Measurements from ENCODE around the gene PRKN. TPM values are rescaled to one million over a fixed set of nuclear protein-coding genes. Genes with fewer than 3 reads are reported as not detected.
"Not testable (repeated sequence)": the region's sequence is repeated elsewhere in the genome, so short reads cannot be mapped to it uniquely, and the experiment has no call there.

PRKN gene
- polyA plus RNA-seq, 1 experiment = 0.71 TPM

DNA sequence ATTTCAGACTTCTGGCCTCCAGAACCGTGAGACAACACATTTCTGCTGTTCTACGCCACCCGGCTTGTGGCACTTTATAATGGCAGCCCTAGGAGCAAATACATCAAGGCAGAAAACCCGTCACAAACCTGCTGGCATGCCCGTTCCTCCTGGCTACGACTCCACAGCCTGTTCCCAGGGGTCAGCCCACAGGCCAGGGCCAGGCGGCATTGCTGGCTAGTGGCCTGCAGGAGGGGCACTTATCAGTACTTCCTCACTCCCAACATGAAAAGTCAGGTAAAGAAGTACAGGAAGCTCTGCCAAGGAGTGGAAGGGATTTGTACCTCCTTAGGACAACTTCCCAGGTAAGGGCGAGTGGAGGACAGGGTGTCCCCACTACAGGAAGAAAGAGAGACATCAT is 1230.6 kb downstream of the PRKN start:
- ChIA-PET CTCF (interaction anchor here (1.3 to 3.9 kb wide), 4 partner anchors 52 to 103 kb away, joined by 3 to 28 read pairs (median 8); no protein-coding TSS in a partner anchor), POLR2A (no interaction called here)
- H3K4me3 ChIP-seq (ENCODE audit: low read depth, low read length) = no peak overlapping the region
- no peak for DNase-seq (ENCODE audit: low read depth)
- TF ChIP-seq, protein P1, sequence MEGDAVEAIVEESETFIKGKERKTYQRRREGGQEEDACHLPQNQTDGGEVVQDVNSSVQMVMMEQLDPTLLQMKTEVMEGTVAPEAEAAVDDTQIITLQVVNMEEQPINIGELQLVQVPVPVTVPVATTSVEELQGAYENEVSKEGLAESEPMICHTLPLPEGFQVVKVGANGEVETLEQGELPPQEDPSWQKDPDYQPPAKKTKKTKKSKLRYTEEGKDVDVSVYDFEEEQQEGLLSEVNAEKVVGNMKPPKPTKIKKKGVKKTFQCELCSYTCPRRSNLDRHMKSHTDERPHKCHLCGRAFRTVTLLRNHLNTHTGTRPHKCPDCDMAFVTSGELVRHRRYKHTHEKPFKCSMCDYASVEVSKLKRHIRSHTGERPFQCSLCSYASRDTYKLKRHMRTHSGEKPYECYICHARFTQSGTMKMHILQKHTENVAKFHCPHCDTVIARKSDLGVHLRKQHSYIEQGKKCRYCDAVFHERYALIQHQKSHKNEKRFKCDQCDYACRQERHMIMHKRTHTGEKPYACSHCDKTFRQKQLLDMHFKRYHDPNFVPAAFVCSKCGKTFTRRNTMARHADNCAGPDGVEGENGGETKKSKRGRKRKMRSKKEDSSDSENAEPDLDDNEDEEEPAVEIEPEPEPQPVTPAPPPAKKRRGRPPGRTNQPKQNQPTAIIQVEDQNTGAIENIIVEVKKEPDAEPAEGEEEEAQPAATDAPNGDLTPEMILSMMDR (IDR thresholded peaks at IDR 0.05; ENCODE audit: insufficient read depth, low read depth, low read length) = no peak
- H3K27me3 ChIP-seq (ENCODE audit: control insufficient read depth, insufficient read depth, low read length) = no peaks in the 10 kb centered on the region; the same call in 1 of the 2 replicates
- no peaks in the 10 kb centered on the region for H3K36me3 ChIP-seq (ENCODE audit: control insufficient read depth, insufficient read depth, low read length)

DNA sequence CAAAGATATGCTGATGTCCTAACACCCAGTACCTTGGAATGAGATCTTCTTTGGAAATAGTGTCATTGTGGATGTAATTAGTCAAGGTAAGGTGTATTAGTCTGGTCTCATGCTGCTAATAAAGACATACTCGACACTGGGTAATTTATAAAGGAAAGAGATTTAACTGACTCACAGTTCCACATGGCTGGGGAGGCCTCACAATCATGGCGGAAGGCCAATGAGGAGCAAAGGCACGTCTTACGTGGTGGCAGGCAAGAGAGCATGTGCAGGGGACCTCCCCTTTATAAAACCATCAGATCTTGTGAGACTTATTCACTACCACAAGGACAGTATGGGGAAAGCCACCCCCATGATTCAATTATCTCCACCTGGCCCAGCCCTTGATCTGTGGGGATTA is 1231.3 kb downstream of the PRKN start:
- DNase-seq (ENCODE audit: low read depth); H3K27me3 ChIP-seq (ENCODE audit: control insufficient read depth, insufficient read depth, low read length); H3K36me3 ChIP-seq (ENCODE audit: control insufficient read depth, insufficient read depth, low read length); H3K4me3 ChIP-seq (ENCODE audit: low read depth, low read length); POLR2A ChIA-PET: not testable (repeated sequence)
- CTCF ChIA-PET = interaction anchor here (1.0 kb wide), 1 partner anchor 166 kb away, joined by 3 read pairs; no protein-coding TSS in a partner anchor

DNA sequence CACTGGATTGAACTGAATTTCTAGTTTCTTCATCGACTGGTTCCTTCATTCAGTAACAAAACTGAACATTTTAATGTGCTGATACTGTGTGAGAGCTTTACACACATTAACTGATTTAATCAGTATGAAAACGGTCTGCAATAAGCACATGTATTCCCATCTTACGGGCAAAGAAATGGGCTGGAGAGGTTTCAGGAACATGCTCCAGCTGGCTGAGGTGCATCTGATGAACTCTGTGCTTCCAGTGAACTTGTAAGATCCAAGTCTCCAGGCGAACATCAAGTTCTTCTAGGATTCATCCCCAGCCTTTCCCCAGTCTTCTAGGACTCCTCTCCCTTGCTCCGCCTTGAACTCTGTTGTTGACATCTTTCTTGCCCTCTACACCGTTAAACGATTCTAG is 1233.0 kb downstream of the PRKN start:
- H3K27me3 ChIP-seq (ENCODE audit: control insufficient read depth, insufficient read depth, low read length) = no peaks in the 10 kb centered on the region; the same call in 1 of the 2 replicates
- DNase-seq (ENCODE audit: low read depth) = no peak
- no peak overlapping the region for H3K4me3 ChIP-seq (ENCODE audit: low read depth, low read length)
- ChIA-PET CTCF (no interaction called here), POLR2A (no interaction called here)
- TF ChIP-seq, protein P1 (IDR thresholded peaks at IDR 0.05; ENCODE audit: insufficient read depth, low read depth, low read length) = no peak
- H3K36me3 ChIP-seq (ENCODE audit: control insufficient read depth, insufficient read depth, low read length) = no peaks in the 10 kb centered on the region

DNA sequence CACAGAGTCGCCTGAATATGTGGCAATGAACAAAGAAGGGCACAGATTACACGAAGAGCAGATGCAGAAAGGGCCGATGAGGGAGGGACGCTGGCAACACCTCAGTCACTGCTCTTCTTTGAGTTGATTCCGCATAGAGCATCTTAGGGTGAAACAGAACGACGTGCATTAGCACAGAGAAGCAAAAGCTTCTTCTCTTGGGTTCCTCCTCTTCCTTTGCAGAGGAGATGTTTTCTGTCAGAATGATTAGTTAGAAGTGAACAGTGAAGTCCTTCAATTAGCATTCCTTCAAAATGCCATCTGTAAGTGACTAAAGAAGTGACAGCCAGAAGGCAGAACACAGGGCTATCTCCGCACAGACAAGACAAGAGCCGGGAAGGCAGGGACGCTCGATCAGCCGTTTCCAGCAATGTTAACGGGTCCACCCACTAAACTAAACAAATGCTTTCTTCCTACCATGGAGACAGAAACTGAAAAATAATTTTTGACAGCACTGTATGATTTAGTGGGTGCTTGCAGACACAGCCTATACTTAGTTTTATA is 1233.9 kb downstream of the PRKN start:
- TF ChIP-seq, protein P1 (IDR thresholded peaks at IDR 0.05; ENCODE audit: insufficient read depth, low read depth, low read length) = no peak
- no peaks in the 10 kb centered on the region; the same call in 1 of the 2 replicates for H3K27me3 ChIP-seq (ENCODE audit: control insufficient read depth, insufficient read depth, low read length)
- no peak for DNase-seq (ENCODE audit: low read depth)
- H3K4me3 ChIP-seq (ENCODE audit: low read depth, low read length) = no peak overlapping the region
- no peaks in the 10 kb centered on the region for H3K36me3 ChIP-seq (ENCODE audit: control insufficient read depth, insufficient read depth, low read length)
- ChIA-PET POLR2A (no interaction called here), CTCF (no interaction called here)

DNA sequence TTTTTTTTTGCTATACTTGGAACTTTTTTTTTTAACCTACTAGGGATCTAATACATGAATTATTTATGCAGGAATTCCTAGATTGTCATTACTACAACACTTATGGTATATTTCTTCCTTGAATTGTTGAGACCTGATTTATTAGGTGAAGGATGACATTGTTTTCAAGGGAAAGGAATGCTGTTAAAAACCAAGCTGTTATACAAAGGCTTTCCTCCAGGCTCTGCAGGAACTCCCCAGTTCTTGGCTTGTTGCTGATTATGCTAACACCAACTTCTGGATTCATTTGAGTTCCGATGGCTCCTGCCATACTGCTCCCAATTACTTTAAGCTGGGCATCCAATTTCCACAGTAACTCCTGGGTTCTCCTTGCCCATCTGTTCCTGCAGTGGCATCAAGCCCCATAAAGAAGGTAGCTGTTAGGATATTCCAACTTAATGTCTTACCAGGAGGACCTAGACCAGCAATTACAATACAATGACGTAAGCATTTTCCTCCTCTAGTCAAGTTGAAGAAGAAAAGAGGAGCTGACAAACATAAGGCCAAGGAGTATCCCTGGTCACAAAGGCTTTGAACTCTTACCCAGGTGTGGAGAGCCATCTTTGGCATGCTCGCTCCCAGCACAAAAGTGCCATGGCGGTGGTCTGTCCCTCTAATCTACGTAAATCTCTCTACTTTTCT is 1237.8 kb downstream of the PRKN start:
- Histone ChIP-seq H3K36me3 (ENCODE audit: control insufficient read depth, insufficient read depth, low read length) (no peaks in the 10 kb centered on the region), H3K4me3 (ENCODE audit: low read depth, low read length) (no peak overlapping the region), H3K27me3 (ENCODE audit: control insufficient read depth, insufficient read depth, low read length) (no peaks in the 10 kb centered on the region; the same call in 1 of the 2 replicates)
- CTCF ChIA-PET = no interaction called here
- POLR2A ChIA-PET = no interaction called here
- DNase-seq (ENCODE audit: low read depth) = no peak
- TF ChIP-seq, protein P1 (IDR thresholded peaks at IDR 0.05; ENCODE audit: insufficient read depth, low read depth, low read length) = no peak
